Measurements from ENCODE around the gene STEAP1B.

DNA sequence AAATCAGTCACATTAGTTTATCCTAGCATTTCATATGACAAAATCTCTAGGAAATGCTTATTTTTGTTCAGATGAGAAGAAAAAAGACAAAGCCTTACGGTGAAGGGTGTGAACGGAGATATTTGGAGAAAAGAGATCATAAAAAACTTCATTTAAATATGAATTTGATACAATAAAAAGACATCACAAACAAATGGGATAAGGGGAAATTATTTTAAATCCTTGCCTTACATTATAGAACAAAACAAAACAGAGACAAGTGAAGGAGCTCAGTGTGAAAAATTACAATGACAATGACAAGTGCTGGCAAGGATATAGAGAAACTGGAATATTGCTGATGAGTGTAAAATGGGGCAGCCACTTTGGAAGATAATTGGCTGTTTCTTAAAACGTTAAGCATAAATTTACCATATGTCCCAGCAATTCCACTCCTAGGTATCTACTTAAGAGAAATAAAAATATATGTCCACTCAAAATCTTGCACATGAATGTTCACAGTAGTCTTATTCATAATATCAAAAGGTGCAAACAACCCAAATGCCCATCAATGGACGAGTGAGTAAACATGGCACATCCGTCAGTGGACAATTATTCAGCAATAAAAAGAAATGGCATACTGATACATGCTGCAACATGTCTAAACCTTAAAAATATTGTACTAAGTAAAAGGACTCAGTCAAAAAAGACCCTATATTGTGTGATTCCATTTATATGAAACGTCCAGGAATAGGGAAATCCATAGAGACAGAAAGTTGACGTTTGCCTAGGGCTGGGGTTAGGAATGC is 77.0 kb downstream of the STEAP1B start:
- TF ChIP-seq CTCF (IDR thresholded peaks at IDR 0.05), result no peak
- TF ChIP-seq POLR2AphosphoS5 (IDR thresholded peaks at IDR 0.05), result no peak
- no peak for TF ChIP-seq EP300 (IDR thresholded peaks at IDR 0.05)
